Activated CD8-positive, alpha-beta memory T cell treated with anti-CD3 and anti-CD28 coated beads for 48 hours (primary cell): ENCODE results near the gene NFAM1.

Experiments
- DNase-seq, 3 experiments: peaks; one replicate each; pipeline ENCODE4 v3.0.0-alpha.2; 2020; ENCODE audit warnings: low read depth in 2 of 3, low spot score in 2 of 3

NFAM1 gene

DNA sequence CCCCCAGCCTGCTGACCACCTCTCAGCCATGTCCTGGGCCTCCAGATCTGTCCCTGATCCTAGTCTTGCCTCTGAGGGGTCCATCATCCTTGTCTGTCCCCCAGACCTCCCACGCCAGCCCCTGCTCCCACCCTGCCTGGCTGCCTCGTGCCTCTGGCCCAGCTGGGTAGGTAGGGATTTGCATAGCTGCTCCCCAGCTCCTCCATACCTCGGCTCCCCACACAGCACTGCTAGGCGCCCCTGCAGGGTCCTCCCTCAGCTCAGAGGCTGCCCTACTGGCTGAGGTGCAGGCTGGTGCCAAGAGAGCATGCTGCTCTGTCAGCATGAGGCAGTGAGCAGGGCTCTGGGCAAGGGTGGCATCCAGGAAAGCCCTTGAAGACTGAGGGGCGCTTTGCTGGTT, 47.7 kb downstream of the NFAM1 start:
- DNase-seq = no peak

DNA sequence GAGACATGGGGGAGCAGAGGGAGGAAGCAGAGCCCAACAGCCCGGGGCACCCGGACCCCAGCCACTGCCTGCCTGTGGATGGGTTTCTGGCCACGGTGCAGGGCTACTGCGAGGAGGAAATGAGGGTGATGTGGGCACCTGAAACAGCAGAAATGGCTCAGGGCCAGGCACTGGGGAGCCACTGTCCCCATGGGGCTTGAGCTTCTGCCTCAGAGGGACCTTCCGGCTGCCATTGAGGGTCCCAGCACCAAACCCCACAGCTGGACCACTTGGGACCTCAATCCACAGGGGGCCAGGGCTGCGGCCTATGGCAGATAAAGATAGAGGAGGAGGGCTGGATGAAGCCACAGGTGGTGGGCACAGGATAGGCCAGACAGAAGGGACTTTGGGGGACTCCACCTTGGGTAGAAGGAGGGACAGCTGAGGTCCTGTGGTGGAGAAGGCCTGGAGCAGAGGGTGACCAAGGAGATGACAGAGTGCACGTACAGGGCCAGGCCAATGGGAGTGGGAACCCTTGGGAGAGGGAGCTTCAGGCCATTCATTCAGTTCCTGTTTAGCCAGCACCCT, 48.3 kb downstream of the NFAM1 start:
- DNase-seq = no peak

DNA sequence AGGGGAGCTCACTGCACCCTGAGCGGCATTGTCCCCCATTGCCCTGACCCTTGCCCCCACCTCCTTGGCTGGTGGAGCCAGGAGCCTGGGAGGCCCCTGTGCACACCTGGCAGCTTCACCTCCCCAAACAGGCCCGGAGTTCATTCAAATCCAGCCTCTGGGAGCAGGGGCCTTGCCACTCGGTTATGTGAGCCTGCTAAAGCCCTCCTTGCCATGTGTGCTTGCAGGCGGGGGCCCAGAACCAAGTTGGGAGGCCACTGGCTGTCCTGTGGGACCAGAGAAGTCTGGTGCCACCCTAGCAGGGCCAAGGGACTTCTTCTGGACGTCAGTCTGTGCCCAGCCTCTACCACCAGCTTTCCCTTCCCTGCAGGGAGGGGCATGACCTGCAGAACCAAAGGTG, 48.9 kb downstream of the NFAM1 start:
- no peak for DNase-seq

DNA sequence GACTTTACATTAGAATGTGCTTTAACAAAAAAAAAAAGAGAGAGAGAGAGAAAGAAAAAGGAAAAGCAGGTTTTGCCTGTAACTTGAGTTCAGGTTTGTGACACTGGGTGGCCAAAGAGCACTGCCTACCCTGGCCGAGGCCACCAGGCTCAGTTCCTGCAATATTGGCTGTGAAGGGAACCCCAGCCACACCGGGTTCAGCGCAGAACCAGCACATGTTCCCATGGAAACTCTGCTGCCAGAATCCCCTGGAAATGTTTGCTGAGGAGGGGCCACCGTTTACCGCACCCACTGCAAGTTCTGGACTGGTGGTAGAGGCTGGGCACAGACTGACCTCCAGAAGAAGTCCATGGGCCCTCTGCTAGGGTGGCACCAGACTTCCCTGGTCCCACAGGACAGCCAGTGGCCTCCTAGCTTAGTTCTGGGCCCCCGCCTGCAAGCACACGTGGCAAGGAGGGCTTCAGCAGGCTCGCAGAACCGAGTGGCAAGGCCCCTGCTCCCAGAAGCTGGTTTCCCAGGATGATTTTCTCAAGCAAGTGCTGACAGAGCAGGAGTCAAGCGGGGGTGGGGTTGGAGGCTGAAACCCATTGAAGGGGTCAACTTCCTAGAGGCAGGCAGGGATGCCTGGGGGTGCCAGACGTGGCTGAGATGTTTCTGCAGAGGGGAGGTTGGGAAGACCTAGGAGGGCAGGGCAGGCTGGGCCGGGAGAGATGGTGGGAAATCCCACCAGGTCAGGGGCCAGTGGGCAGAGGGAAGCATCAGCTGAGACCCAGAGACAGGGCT, 51.2 kb downstream of the NFAM1 start:
- no peak for DNase-seq

DNA sequence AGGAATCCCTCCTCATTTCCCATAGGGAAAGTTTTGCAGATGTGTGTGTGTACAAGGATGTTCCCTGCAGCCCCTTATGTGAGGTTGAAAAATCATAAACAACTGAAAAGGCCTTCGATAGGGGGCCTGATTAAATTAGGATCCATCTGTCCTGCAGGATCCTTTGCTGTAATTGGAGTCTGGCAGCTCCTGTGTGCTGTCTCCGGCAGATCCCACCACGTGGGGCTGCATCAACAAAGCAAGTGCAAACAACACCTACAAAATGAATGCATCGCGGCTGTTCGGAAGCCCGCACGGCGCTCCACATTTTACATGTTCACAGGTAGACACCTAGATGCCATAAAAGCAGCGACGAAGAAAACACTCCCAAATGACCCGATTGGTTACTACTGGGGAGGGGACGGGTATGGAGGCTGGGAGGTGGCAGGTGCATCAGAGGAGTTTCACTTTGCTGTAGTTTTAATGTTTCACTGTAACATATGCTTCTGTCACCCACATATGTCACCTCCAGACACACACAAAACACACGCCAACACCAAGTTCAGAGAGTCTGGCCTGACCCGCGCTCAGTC, 52.2 kb downstream of the NFAM1 start:
- no peak for DNase-seq

DNA sequence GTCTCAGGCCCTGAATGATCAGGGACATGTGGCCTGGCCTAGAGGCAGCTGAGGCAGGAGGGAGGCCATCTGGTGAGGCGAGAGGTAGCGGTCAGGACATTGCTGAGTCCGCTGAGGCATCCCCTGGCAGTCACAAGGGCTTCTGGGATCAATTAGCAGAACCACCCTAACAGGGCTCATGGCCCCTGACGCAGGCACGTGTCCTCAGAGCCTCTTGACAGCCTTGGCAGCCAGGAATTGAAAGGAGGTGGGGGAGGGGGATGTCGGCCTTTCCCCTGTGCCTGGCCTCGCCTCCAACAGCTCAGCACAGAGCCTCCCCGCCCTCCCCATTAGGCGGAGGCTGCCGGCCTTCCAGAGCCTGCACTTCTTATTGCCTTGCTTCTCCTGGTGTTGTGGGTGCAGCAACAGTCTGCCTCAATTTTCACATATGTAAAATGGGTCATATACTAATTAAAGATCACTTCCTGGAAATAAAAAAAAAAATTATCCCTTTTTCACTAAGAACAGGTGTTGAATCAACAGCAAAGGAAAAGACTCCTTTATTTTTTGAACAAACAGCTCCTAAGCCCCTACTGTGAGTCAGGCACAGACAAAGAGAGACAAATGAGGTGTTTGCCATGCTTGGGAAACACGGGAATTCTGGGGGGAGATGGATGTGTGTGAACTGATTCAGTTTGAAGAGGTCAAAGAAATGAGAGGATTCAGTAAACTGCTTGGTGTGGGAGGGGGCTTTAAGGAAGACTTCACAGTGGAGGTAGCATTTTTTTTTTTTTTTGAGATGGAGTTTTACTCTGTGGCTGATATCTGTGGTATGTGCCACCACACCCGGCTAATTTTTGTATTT, 55.3 kb downstream of the NFAM1 start:
- DNase-seq = no peak

DNA sequence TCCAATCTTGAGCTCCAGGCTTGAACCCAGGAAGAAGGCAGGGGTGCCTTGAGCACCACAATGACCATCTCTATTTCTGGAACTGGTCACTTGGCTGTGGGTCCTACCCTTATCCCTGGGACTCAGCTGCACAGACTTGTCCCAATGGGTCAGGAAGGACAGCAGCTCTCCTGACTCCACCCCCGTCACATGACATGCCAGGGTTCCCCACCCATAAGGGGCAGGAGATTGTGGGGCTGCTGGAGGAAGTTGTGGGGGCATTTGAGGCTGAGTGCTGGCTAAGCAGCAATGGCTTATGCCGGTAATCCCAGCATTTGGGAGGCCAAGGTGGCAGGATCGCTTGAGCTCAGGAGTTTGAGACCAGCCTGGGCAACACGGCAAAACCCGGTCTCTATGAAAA, 56.2 kb downstream of the NFAM1 start:
- DNase-seq = no peak

DNA sequence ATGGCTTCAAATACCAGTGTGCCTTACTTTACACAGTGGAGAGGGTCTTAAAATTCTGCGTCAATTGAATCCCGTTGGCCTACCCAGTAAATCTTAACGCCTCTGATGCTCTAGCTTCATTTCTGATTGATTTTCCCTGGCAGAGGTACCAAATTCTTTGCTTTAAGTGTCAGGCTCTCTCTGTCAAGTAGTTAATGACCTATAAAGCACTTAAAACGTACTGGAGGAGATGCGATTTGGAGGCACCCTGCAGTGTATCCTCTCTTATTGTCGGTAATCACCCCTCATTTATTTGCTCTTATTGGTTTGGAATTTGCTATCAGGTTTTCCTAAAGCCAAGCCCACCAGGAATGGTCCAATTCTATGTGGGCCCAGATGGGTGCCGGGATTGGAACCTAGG, 59.2 kb downstream of the NFAM1 start:
- no peak for DNase-seq

DNA sequence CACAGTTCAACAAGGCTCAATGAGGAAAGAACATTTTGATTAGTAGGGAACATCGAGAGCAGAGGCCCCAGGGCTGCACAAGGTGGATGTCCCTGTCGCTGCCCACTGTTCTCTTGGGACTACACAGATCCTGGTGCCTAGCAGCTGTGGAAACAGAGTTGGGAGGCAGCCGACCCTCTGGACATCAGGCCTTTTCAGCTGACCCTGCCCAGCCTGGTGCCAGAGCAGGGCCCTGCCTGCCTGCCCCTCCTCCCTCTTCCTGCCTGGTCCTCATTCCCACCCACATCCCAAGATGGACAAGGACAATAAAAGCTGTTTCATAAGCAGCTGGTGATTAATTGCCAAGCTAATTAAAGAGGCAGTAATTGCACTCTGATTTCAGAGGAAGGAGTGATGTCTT, 60.7 kb downstream of the NFAM1 start:
- DNase-seq = no peak

DNA sequence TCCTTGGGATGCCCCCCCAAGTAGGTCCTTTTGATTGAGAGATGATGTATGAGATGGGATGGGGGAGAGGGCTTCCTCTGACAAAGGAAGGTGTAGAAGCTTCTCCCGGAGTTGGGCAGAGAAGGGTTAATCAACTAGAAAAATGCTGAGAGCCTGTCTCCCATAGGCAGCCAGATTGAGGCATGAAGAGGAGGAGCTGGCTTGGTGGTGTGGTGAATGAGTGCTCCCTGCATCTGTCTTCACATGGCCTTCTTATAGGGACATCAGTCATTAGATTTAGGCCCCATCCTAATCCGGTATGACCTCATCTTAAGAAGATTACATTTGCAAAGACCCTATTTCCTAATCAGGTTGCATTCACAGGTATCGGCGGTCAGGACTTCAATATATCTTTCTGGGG, 61.1 kb downstream of the NFAM1 start:
- no peak for DNase-seq

DNA sequence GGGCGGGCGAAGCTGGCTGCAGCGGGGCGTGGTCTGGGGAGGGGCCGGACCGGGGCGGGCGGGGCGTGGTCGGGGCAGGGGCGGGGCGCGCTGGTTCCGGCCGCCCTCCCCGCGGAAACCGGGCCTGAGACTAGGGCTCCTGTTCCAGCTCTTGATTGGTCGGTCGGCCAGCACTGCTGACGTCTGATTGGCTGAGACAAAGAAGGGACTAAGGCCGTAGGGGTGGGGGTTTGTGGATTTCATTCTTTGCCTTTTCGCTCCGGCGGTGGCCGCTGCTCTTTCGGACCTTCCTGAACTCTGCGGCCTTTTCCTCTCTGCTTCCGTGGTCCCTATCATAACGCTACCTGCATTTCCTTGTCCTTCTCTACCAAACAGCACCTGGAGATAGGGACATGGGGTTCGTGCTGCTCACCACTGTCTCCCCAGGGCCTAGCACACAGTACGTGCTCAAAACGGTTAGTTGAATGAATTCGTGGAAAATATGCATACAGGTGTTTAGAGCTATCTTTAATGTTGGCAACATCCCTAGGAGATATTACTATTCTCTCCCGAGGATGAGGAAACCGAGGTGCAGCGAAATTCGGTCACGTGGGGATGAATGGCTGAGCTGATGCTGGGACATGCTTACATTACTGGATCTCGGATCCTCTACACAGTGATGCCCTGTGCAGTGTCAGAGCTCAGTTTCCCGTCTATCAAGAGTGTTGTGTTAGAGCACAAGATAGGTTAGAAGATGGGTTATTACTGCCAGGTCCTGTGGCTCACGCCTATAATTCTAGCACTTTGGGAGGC, 62.8 kb downstream of the NFAM1 start:
- peak; percentile 65 to 74 (median 67) for DNase-seq

DNA sequence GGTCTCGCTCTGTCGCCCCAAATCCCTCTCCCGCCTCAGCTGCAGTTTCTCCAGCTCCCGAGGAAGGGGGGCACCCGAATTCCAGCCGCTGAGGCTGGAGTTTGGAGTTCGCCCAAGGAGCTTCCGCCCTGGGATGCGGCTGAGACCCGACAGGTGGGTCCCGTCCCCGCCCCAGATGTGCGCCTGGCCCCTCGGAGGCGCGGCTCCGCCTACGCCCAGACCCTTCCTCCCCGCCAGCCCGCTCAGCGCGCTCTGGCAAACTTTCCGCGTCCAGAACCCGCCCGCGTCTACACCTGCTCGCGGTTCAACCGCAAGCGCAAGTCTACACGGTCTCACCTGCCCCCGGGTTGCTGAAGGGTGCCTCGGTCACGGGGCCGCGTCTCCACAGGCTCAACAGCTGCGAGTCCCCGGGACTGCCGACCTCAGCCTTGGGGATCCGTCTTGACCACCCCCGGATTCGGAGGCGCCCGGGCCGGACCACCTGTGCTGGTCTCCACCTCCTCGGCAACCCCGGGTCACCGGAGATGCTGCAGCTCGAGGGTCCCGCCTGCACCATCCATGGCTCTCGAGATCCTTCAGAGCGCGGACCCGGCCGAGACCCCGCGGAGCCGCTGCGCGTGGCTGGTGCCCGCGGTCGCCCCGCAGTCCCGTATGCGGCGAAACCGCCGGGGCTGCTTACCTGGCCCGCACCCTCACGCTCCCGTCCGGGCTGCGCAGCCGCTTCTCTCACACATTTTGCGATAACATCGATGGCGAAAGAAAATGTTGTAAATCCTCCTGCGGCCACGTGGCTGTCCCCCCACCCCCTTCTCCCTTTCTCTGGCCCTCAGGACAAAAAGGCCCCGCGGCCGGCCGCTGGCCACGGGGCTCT, 63.6 kb downstream of the NFAM1 start:
- DNase-seq = no peak

DNA sequence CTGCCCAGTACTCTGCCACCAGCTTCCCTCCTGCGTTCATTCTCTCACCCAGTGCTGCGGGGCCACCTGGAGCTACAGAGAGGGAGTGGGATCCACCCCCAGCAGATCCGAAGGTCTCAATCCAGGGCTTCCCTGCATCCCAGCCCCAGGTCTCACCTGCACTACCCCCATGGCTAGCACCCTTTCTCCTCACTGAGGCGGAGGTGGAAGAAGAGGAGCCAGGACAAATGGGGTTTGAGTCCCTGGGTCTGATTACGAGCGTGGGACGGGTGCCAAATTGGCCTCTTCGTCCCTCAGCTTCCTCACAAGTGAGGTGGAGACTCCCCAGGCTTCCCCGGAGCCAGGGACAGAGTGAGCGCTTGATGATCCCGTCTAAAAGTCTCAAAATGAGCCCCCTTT, 64.2 kb downstream of the NFAM1 start:
- DNase-seq = no peak

DNA sequence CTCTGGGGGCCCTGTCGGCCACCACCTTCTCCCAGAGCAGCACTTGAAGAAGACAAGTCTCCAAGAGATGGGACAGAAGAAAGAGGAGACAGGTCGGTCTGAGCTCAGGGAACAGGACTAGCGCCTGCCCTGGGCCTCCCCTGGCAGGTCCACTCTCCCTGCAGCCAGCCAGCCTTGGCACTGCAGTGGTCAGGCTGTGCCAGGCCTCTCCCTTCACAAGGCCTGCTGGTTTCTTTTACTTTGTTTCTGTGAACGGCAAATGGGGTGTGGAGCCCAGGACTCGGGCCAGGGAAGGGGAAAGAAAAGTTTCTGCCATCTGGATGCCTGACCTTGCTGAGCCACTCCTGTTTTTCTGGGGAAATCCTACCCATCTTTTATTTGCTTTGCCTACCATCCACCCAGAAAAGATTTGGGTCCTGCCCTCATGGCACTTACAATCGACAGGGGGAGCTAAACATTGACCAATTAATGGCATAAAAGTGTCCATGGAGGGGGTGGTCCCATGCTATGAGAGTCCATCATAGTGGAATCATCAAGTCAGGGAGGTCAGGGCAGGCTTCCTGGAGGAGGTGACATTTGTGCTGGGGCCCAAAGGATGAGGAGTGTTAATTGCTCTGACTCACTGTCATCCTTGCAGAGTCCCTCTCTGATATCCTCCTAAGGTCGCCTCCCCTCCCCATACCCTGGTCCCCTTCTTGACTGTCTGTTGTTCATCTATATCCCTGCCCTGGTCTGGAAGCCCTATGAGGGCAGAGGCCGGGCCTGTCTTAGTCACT, 65.2 kb downstream of the NFAM1 start:
- DNase-seq = no peak

DNA sequence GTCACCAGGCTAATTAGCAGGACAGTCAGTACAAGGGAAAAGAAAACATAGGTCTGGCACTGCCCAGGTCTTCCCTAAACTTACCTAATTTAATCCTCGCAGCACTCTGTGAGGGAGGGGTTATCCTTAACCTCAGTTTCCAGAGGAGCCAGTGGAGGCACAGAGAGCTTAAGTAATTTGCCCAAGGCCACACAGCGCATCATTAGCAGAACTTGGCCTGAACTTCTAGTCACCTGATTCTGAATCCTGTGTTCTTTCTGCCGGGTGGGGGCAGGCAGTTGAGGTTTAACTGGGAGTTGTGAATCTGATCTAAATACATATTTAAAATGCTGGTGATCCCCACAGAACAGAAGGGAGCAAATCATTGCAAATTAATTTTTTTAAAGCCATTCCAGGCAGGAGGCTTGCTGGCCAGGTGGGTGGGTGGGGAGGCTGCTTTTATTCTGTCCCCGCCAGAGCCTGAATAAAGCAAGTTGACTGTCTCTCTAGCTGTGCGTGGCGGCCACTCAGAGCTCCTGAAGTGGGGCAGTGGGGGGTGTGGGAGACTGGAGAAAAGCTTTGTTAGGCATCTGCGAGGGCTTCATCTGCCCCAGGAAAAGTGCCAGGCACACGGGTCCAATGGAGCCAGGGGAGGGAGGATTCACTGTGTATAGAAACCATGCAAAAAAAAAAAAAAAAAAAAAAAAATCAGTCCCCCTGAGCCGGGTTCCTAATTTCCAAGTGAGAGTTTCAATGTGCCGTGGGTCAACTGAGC, 66.1 kb downstream of the NFAM1 start:
- DNase-seq = no peak

DNA sequence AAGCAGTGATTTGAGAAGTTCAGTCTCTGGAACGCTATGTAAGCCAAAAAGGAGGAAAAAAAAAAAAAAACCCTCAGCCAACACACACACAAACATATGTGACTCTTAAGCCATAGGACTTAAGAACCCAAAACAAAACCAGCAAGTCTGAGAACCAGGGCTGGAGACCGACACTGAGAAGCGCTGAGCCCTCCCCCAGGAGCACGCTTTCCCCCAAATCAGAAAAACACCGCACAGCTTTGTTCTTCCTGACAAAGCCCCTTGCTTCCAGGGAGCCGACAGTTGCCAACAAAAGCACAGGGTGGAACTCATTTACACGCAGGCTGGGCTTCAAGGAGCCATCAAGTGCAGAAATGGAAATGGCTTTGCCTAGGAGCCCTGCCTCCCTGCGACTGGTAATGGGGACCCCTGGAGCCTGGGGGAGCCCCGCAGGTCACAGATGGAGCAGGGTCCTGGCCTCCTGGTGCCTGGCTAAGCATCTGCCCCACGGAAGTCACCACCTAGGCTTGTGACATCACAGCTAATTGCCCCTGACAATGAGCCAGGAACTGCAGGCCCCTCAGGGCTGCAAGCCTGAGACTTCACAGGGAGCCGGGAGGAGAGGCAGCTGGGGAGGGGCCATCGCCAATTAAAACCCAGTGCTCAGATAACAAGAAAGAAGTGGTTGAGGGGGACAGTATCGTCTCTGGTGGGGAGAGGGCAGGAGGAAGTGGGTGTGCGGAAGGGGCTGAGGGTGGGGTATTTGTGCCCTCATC, 66.9 kb downstream of the NFAM1 start:
- DNase-seq = no peak

DNA sequence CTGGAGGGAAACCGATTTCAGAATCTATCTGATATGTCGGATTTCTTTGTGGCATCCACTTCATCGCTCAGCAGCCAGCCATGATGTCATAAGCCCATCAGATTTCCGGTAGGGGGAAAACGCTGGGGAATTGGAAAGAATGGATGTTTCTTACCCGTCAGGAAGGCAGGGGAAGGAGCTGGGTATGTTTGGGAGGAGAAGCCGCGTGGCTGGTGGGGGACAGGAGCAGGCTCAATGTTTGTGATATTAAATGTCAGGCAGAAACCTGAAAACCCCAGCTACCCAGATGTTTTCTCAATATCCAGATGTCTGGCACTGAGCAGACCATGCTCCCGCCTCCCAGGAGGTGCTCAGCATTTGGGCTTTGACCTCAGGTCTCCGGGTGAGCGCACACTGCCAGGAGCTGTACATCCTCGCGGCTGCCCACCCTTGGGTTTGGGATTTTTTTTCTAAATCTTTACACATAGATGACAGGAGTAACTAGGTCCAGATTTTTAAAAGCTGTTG, 67.5 kb downstream of the NFAM1 start:
- no peak for DNase-seq

DNA sequence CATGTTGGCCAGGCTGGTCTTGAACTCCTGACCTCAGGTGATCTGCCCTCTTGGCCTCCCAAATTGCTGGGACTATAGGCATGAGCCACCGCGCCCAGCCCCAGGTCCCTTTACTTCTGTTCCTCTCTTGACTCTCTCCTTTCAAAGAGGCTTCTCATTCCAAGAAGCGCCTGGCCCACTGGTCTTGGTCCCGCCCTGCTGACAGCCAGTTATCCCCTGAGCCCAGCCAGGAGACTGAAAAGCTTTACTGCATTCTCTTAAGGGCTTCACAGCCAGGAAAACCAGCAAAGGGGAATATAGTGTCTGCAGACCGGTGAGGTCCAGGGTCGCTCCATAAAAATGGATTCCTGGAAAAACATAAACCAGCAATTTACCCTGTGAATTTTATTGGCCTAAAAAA, 68.3 kb downstream of the NFAM1 start:
- no peak for DNase-seq
